BE2C (cell line): ENCODE measurements around the gene CNNM1.
A peak's percentile ranks its signal among the peaks of the same experiment; 100 is the strongest.

ENCODE experiments used
- DNase-seq: peaks from one replicate; pipeline ENCODE4 v3.0.0-alpha.2; 2020
- H3K27me3 ChIP-seq: fragments of 250-450 bp; sonication (Bioruptor Pico); 2 replicates; pipeline ENCODE4 v1.5.1; 2020; ENCODE audit warnings: mild to moderate bottlenecking
- H3K36me3 ChIP-seq: fragments of 250-450 bp; sonication (Bioruptor Pico); 2 replicates; pipeline ENCODE4 v1.5.1; 2020; ENCODE audit warnings: mild to moderate bottlenecking
- H3K4me1 ChIP-seq: fragments of 250-450 bp; sonication (Bioruptor Pico); 2 replicates; pipeline ENCODE4 v1.5.1; 2020
- H3K4me3 ChIP-seq: 2 replicates; pipeline ENCODE4 v1.5.1; 2011; ENCODE audit warnings: low read depth, low read length
- H3K9me3 ChIP-seq: fragments of 250-450 bp; sonication (Bioruptor Pico); 2 replicates; pipeline ENCODE4 v1.5.1; 2020
- TF ChIP-seq, protein P1 (sequence below): IDR thresholded peaks from 2 replicates; pipeline ENCODE4 v1.5.1; 2012; ENCODE audit warnings: mild to moderate bottlenecking, low read depth, low read length

Gene CNNM1

DNA sequence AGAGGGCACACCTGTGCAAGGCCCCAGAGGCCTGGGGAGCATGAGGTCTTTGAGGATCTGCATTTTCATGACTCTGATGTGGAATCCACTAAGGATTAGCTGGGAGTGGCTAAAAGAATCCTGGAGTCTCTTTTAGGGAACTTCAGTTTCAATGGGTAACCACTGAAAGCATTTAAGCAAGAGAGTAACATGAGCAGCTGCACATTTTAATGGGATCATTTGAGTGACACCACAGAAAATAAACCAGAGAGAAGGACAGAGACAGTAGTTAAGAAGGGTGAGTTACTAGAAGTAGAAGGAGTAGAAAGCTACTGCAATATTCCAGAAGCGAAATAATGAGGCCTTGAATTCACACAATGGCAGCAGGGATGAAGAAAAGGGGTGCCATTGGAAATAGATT, 96.0 kb downstream of the CNNM1 start:
- TF ChIP-seq, protein P1, sequence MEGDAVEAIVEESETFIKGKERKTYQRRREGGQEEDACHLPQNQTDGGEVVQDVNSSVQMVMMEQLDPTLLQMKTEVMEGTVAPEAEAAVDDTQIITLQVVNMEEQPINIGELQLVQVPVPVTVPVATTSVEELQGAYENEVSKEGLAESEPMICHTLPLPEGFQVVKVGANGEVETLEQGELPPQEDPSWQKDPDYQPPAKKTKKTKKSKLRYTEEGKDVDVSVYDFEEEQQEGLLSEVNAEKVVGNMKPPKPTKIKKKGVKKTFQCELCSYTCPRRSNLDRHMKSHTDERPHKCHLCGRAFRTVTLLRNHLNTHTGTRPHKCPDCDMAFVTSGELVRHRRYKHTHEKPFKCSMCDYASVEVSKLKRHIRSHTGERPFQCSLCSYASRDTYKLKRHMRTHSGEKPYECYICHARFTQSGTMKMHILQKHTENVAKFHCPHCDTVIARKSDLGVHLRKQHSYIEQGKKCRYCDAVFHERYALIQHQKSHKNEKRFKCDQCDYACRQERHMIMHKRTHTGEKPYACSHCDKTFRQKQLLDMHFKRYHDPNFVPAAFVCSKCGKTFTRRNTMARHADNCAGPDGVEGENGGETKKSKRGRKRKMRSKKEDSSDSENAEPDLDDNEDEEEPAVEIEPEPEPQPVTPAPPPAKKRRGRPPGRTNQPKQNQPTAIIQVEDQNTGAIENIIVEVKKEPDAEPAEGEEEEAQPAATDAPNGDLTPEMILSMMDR = no peak
- Histone ChIP-seq H3K9me3 (no peaks in the 10 kb centered on the region), H3K36me3 (peaks cover 12% of the 10 kb centered on the region), H3K27me3 (no peaks in the 10 kb centered on the region), H3K4me3 (no peak overlapping the region), H3K4me1 (no peaks in the 10 kb centered on the region)
- DNase-seq = no peak

DNA sequence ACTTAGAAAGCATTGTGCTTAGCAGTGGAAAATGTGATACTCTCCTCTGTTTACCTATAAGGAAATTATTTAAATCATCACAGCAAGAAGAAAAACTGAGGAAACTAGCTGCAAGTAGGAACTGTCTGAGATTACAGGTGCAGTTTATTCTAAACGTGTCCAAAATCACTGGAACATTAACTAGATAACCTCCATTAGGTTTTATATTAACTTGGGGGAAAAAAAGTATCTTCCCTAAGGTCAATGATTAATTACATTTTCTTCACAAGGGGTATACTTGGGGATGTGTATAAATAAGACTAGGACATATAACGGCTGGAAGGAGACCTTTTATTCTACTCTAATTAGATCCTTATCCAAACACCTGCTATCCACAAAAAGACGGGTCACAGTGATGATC, 97.5 kb downstream of the CNNM1 start:
- no peak for DNase-seq
- Histone ChIP-seq H3K36me3 (peaks cover 12% of the 10 kb centered on the region), H3K27me3 (no peaks in the 10 kb centered on the region), H3K4me3 (no peak overlapping the region), H3K4me1 (no peaks in the 10 kb centered on the region), H3K9me3 (no peaks in the 10 kb centered on the region)
- TF ChIP-seq, protein P1 = no peak

DNA sequence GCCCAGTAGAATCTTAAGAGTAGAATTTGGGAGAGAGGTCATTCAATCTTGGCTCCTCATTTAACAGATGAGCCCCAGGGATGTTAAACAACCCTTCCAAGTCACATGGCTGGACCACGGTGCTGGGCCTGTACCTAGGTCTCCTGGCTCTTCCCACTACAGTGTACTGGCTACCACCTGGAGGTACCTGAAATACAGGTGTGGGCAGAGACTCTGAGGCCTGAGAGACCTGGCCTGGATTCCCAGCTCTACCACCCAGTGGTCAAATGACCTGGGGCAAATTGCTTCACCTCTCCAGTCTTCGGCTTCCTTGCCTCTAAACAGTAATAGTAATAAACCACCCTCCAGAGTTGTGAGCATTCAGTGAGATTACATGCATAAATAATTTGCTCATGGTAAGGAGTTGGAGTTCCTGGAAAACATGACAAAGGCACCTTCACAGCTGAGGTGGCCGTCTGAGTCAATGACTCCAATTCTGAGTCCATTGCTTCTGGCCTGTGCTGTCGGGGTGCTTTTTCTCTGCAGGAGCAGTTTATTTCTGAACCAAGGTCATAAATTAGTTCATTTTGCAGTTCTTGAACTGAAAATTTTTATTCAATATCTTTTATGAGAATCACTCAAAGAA, 98.5 kb downstream of the CNNM1 start:
- no peak for DNase-seq
- Histone ChIP-seq H3K9me3 (no peaks in the 10 kb centered on the region), H3K4me1 (no peaks in the 10 kb centered on the region), H3K4me3 (no peak overlapping the region), H3K27me3 (no peaks in the 10 kb centered on the region), H3K36me3 (peaks cover 12% of the 10 kb centered on the region)
- TF ChIP-seq, protein P1 = no peak

DNA sequence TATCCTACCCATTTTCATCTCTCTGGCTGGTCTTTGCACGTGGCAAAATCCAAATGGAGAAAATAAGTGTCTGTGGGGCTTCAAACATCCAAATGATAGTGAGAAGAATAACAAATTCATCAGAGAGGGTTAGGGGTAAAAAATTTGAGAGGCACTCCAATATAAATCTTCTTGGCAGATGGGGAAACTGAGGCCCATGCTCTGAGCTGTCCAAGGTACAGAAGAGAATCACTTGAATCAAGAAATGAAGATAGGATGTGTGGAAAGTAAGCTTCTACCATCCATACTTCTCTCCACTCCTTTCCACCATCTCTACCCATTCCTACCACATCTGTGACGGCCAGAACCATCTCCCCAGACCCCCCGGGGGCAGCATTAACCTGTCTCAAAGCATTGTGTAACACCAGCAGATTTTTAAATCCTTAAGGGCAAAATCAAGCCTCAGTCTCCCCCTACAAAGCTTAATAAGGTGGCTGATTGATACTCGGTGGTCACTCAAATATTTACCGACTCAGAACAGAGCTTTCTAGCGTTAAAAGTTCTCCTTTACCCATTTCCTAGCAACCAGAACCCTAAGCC, 100.5 kb downstream of the CNNM1 start:
- H3K9me3 ChIP-seq = no peaks in the 10 kb centered on the region
- peaks cover 12% of the 10 kb centered on the region for H3K36me3 ChIP-seq
- DNase-seq = no peak
- TF ChIP-seq, protein P1 = no peak
- H3K4me1 ChIP-seq = no peaks in the 10 kb centered on the region
- no peaks in the 10 kb centered on the region for H3K27me3 ChIP-seq
- peak overlapping the region; percentile 93 for H3K4me3 ChIP-seq

DNA sequence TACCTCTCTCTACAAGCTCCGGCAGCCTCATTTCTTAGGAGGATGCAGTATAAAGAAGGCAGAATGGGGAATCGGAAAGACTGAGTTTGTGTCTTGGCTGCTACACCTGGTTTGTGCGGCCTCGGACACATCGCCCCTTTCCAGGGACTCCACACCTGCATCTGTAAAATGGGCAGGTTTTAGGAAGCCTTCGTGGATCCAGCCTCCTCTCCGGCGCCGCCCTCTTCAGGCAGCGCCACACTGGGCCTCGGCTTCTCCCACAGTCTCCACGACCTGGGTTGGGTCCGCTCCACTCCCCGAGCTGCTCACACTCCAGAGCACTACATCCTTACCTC, 100.9 kb downstream of the CNNM1 start:
- Histone ChIP-seq H3K4me1 (no peaks in the 10 kb centered on the region), H3K27me3 (no peaks in the 10 kb centered on the region), H3K36me3 (peaks cover 10% of the 10 kb centered on the region), H3K4me3 (peak overlapping the region; percentile 93), H3K9me3 (no peaks in the 10 kb centered on the region)
- DNase-seq = no peak
- TF ChIP-seq, protein P1 = no peak

DNA sequence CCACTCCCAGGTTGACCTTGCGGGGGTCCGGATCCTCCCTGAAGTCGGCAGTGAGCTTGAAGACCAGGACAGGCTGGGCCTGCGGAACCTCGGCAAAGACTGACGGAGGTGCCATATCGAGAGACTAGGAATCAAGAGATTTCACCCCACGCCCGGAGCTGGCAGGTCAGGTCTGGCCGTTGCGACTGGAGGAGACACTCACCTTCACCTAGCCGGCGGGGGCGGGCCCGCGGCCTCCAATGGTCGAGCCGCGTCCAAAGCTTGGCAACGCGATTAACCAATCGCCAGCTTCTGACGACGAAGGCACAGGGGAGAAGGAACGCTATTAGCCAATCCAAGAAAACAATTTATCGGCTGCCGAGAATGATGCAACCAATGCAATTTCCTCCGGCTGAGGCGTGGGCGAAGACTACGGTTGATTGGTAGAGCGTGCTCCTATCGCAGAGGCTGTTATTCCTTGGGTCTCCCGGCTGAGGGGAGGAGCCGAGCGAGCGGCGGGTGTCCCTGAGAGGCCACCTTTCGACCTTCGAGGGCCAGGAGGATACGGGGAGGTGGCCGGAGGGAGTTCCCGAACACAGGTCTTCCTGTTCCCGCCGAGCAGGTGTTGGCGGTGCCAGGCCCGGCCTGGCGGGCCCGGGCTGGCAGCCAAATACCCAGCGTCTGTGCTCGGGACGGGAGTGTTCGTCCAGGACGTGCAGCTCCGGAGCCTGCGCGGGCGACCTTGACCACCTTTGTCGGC, 101.5 kb downstream of the CNNM1 start, which contains the start of gene GOT1:
Gene GOT1 (minus strand): TSS at position 174 of the 739 bp plus-strand sequence. CDS start 59 bp downstream, at position 115.
- peak; percentile 93 for DNase-seq
- Histone ChIP-seq H3K27me3 (no peaks in the 10 kb centered on the region), H3K9me3 (no peaks in the 10 kb centered on the region), H3K4me3 (peak within 1 kb of the TSS; percentile 93), H3K4me1 (no peaks in the 10 kb centered on the region), H3K36me3 (peaks cover 4% of the 10 kb centered on the region)
- TF ChIP-seq, protein P1 = no peak
